NCI-H524 (cell line): Measurements from ENCODE around the gene GPR62.
A peak's percentile ranks its signal among the peaks of the same experiment; 100 is the strongest.

Source experiments
- DNase-seq, 2 experiments: peaks; one replicate each; lab custom pipeline; 2025; lab: John Stamatoyannopoulos, UW

The GPR62 gene

GRCh38 chr3:51938780-51939425 lies 16.3 kb upstream of the GPR62 start:
- DNase-seq, result no peak

- no peak for DNase-seq
Measured at GRCh38 chr3:51940648-51941462, 14.3 kb upstream of the GPR62 start.

- DNase-seq, result no peak
Measured at GRCh38 chr3:51941463-51941797, 13.8 kb upstream of the GPR62 start.

GRCh38 chr3:51941798-51942602 lies 13.2 kb upstream of the GPR62 start, which contains the start of the genes PARP3 and RRP9:
Gene PARP3, plus strand, starts transcription at chr3:51942363. Its CDS starts 993 bp downstream, at chr3:51943356.
Gene RRP9, minus strand, starts transcription at chr3:51941904. Its CDS starts 37 bp downstream, at chr3:51941867.
- peak; percentile 99 for DNase-seq

- DNase-seq, result no peak
Measured at GRCh38 chr3:51942603-51943450, 12.4 kb upstream of the GPR62 start.

GRCh38 chr3:51943451-51944391 lies 11.5 kb upstream of the GPR62 start:
- no peak for DNase-seq

GRCh38 chr3:51944451-51945021 lies 10.6 kb upstream of the GPR62 start:
- DNase-seq, result no peak

- DNase-seq, result no peak
Measured at GRCh38 chr3:51945031-51945840, 9.9 kb upstream of the GPR62 start.

GRCh38 chr3:51945926-51946705 lies 9.1 kb upstream of the GPR62 start:
- DNase-seq, result no peak

- DNase-seq, result no peak
Measured at GRCh38 chr3:51946796-51947195, 8.4 kb upstream of the GPR62 start.

GRCh38 chr3:51947215-51947900 lies 7.8 kb upstream of the GPR62 start:
- DNase-seq, result no peak

- no peak for DNase-seq
Measured at GRCh38 chr3:51948016-51948580, 7.1 kb upstream of the GPR62 start.

GRCh38 chr3:51949121-51949520 lies 6.1 kb upstream of the GPR62 start:
- no peak for DNase-seq

- no peak for DNase-seq
Measured at GRCh38 chr3:51950899-51951298, 4.3 kb upstream of the GPR62 start.

- DNase-seq, result peak; percentile 35 to 53
Measured at GRCh38 chr3:51953445-51953844, 1.7 kb upstream of the GPR62 start.

GRCh38 chr3:51954105-51954504 lies 1.1 kb upstream of the GPR62 start:
- DNase-seq, result no peak

- DNase-seq, result no peak
Measured at GRCh38 chr3:51954713-51955112, 468 bp upstream of the GPR62 start.
